ENCODE data around the gene OR3A2. TPM values are rescaled to one million over a fixed set of nuclear protein-coding genes. Genes with fewer than 3 reads are reported as not detected.
"Not testable (repeated sequence)": the region's sequence is repeated elsewhere in the genome, so short reads cannot be mapped to it uniquely, and the experiment has no call there.

The OR3A2 gene
- total RNA-seq, result 0.64 and 2.2 TPM in 2 replicates

- H3K27ac Mint-ChIP-seq, result no peak within 1 kb of the TSS
- no peak for DNase-seq
- peak; percentile 61 for ATAC-seq (ENCODE audit: low read depth)
- H3K36me3 Mint-ChIP-seq (ENCODE audit: low read depth), result no peaks in the 10 kb centered on the region
- H3K27me3 Mint-ChIP-seq, result peaks cover 34% of the 10 kb centered on the region
- H3K4me1 Mint-ChIP-seq, result no peaks in the 10 kb centered on the region
- TF ChIP-seq CTCF (IDR thresholded peaks at IDR 0.05), result no peak
- intact Hi-C loops (cut with micrococcal nuclease), result no loop called here
- ChIA-PET CTCF (no interaction called here), POLR2A (no interaction called here)
- peak within 1 kb of the TSS; percentile 59 for H3K4me3 Mint-ChIP-seq
- H3K9me3 Mint-ChIP-seq, result no peaks in the 10 kb centered on the region
Measured at GRCh38 chr17:3385869-3386816, at the start of gene OR3A2. Gene OR3A2, minus strand, starts transcription at chr17:3386308.

- H3K27ac Mint-ChIP-seq, result no peak within 1 kb of the TSS
- ChIA-PET POLR2A (no interaction called here), CTCF (no interaction called here)
- H3K9me3 Mint-ChIP-seq, result peaks cover 7% of the 10 kb centered on the region
- ATAC-seq (ENCODE audit: low read depth) (no peak), DNase-seq (no peak)
- H3K4me1 Mint-ChIP-seq, result no peaks in the 10 kb centered on the region
- intact Hi-C loops (cut with micrococcal nuclease), result no loop called here
- peaks cover 15% of the 10 kb centered on the region for H3K27me3 Mint-ChIP-seq
- H3K4me3 Mint-ChIP-seq, result no peak within 1 kb of the TSS
- no peak for TF ChIP-seq CTCF (IDR thresholded peaks at IDR 0.05)
- H3K36me3 Mint-ChIP-seq (ENCODE audit: low read depth), result no peaks in the 10 kb centered on the region
Measured at GRCh38 chr17:3433741-3434140, 47.6 kb upstream of the OR3A2 start, which contains the start of gene OR1E2. Gene OR1E2, minus strand, starts transcription at chr17:3433841. Its CDS starts 0 bp downstream, at chr17:3433841.

GRCh38 chr17:3433215-3433614, 47.1 kb upstream of the OR3A2 start:
- DNase-seq; CTCF ChIA-PET; H3K4me3 Mint-ChIP-seq; ATAC-seq (ENCODE audit: low read depth); H3K36me3 Mint-ChIP-seq (ENCODE audit: low read depth); H3K9me3 Mint-ChIP-seq; POLR2A ChIA-PET; H3K4me1 Mint-ChIP-seq; H3K27ac Mint-ChIP-seq; intact Hi-C loops (cut with micrococcal nuclease): not testable (repeated sequence)
- H3K27me3 Mint-ChIP-seq, result peaks cover 17% of the 10 kb centered on the region

- ChIA-PET CTCF (no interaction called here), POLR2A (no interaction called here)
- H3K27ac Mint-ChIP-seq, result no peak overlapping the region
- no peaks in the 10 kb centered on the region for H3K36me3 Mint-ChIP-seq (ENCODE audit: low read depth)
- DNase-seq (no peak), ATAC-seq (ENCODE audit: low read depth) (no peak)
- H3K4me1 Mint-ChIP-seq, result no peaks in the 10 kb centered on the region
- H3K27me3 Mint-ChIP-seq, result peaks cover 29% of the 10 kb centered on the region
- intact Hi-C loops (cut with micrococcal nuclease), result no loop called here
- TF ChIP-seq CTCF (IDR thresholded peaks at IDR 0.05), result no peak
- no peaks in the 10 kb centered on the region for H3K9me3 Mint-ChIP-seq
- no peak overlapping the region for H3K4me3 Mint-ChIP-seq
Measured at GRCh38 chr17:3418222-3418621, 32.1 kb upstream of the OR3A2 start.

GRCh38 chr17:3415610-3416009, 29.5 kb upstream of the OR3A2 start:
- ATAC-seq (ENCODE audit: low read depth) (no peak), DNase-seq (no peak)
- intact Hi-C loops (cut with micrococcal nuclease), result no loop called here
- no peaks in the 10 kb centered on the region for H3K36me3 Mint-ChIP-seq (ENCODE audit: low read depth)
- no peak for TF ChIP-seq CTCF (IDR thresholded peaks at IDR 0.05)
- ChIA-PET CTCF (no interaction called here), POLR2A (no interaction called here)
- H3K9me3 Mint-ChIP-seq, result no peaks in the 10 kb centered on the region
- H3K27ac Mint-ChIP-seq, result no peak overlapping the region
- peaks cover 31% of the 10 kb centered on the region for H3K27me3 Mint-ChIP-seq
- H3K4me3 Mint-ChIP-seq, result no peak overlapping the region
- no peaks in the 10 kb centered on the region for H3K4me1 Mint-ChIP-seq

- ATAC-seq (ENCODE audit: low read depth); POLR2A ChIA-PET: not testable (repeated sequence)
Measured at GRCh38 chr17:3412216-3412615, 26.1 kb upstream of the OR3A2 start.

More at GRCh38 chr17:3412216-3412615, 26.1 kb upstream of the OR3A2 start:
- H3K9me3 Mint-ChIP-seq; H3K4me1 Mint-ChIP-seq; H3K27ac Mint-ChIP-seq; DNase-seq; intact Hi-C loops (cut with micrococcal nuclease); CTCF ChIA-PET; H3K36me3 Mint-ChIP-seq (ENCODE audit: low read depth); H3K4me3 Mint-ChIP-seq: not testable (repeated sequence)
- peaks cover 28% of the 10 kb centered on the region for H3K27me3 Mint-ChIP-seq
